Measurements from ENCODE around the gene CKB.

GRCh38 chr14:103536693-103537092 is 14.1 kb upstream of the CKB start:
- TF ChIP-seq CTCF (IDR thresholded peaks at IDR 0.05; ENCODE audit: insufficient read depth, low read length) (no peak), POLR2AphosphoS5 (IDR thresholded peaks at IDR 0.05; ENCODE audit: low read depth) (0 out of 2 replicates have a peak, but pooled peaks have one; percentile 5), REST (IDR thresholded peaks at IDR 0.05; ENCODE audit: insufficient replicate concordance, low read depth) (no peak), SPI1 (IDR thresholded peaks at IDR 0.05; ENCODE audit: borderline replicate concordance, low read depth) (no peak)
